SKM-1 (cell line): ENCODE results near the gene SSTR4.

Experiments
- DNase-seq: peaks from one replicate; lab custom pipeline; 2025; ENCODE audit not compliant: unreplicated experiment; lab: John Stamatoyannopoulos, UW

SSTR4 gene

GRCh38 chr20:23018432-23018831 is 16.7 kb upstream of the SSTR4 start:
- no peak for DNase-seq

DNA sequence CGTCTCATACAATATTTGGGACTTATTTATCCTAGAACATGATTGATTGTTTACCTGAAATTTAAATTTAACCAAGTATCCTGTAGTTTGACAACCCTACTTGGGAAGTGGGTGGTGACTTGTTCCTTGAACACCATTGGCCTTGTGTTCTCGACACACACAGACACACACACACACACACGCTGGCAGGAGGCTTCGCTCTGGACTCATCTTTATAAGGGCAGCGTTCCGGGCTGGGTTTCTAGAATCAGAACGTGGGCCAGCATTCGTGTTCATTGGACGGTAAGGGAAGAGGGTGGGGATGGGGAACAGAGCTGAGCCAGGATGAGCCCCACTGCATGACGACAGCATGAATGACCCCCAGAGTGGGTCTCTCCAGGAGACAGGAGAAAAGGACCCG is 16.2 kb upstream of the SSTR4 start:
- no peak for DNase-seq

DNA sequence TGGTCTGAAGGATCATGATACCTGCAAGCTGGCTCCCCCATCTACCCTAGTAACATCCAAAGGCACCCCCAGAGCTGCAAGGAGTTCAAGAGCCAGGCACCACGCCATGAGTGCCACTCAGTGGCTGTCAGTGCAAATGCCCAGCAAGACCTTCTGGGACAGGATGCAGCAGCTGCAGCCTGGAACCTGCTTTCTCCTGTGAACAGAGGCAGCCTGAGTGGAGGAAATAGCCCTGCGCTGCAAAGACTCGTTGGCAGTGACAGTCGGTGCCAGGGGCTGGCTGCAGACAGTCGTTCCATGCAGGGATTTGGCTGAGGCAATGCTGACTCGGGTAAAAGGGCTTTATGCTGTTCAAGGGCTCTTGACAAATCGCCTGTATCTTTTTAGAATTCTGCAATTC is 15.7 kb upstream of the SSTR4 start:
- DNase-seq = no peak

- DNase-seq = no peak
Measured at GRCh38 chr20:23020230-23021018, 14.7 kb upstream of the SSTR4 start.

GRCh38 chr20:23021541-23021940 is 13.6 kb upstream of the SSTR4 start:
- DNase-seq = no peak

DNA sequence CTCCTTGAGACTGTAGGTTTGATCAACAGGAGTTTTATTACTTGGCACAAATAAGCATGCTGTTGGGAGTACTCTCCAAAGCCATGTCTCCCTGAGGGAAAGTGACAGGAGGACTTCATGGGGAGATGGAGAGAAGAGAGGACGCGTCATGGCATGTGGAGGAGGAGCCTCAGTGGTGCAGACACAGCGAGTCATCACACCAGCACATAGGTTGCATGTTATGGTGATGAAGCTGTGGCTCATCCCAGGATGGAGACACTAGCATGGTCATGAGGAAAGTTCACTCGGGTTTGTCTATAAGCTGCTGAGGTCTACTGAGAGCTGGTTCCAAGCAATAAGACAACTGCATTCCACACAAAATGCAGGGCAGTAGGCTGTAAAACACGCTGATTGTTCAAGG is 13.2 kb upstream of the SSTR4 start:
- DNase-seq = no peak

GRCh38 chr20:23022849-23023248 is 12.3 kb upstream of the SSTR4 start:
- DNase-seq = no peak

- no peak for DNase-seq
Measured at GRCh38 chr20:23023621-23024177, 11.4 kb upstream of the SSTR4 start.

GRCh38 chr20:23024701-23025100 is 10.4 kb upstream of the SSTR4 start:
- DNase-seq = no peak

DNA sequence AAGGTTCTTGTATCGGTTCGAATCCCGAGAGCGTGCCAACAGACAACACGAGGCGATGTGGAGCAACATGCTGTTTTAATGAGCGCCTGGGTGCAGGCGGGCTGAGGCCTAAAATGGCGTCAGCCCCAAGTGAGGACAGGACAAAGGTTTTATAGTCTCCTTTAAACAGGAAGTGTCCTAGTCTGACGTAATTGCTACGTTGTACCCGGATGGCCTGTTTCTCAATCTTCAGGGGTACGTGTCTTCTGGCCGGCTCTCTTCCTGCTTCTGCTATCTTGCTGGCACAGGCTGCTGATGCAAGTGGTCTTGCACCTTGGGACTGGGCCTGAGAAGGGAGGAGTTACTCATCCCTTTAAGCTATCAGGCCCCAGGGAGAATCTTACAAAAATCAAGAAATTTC is 9.6 kb upstream of the SSTR4 start:
- peak; percentile 82 for DNase-seq

GRCh38 chr20:23027721-23028120 is 7.4 kb upstream of the SSTR4 start:
- DNase-seq = peak; percentile 76

- DNase-seq = no peak
Measured at GRCh38 chr20:23028392-23028791, 6.7 kb upstream of the SSTR4 start.

- no peak for DNase-seq
Measured at GRCh38 chr20:23029324-23029723, 5.8 kb upstream of the SSTR4 start.

GRCh38 chr20:23031346-23031745 is 3.8 kb upstream of the SSTR4 start:
- no peak for DNase-seq

GRCh38 chr20:23032056-23032749 is 2.9 kb upstream of the SSTR4 start:
- DNase-seq = no peak

DNA sequence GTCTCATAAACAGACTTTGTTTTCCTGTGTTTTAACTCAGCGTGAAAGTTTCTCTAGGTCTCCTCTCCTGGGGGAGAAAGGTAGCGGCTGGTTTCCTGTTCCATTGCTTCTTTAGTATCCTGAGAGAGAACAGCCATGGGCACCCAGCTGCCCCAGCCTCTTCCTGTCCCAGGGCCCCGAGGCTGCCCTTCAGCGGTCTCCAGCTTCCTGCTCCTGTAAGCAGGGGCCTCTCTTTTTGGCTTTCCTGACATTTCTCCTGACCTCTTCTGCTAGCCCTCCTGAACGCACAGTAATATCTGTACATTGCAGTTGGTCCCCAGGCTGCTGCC is 2.4 kb upstream of the SSTR4 start:
- no peak for DNase-seq

- DNase-seq = no peak
Measured at GRCh38 chr20:23033918-23034317, 1.2 kb upstream of the SSTR4 start.

DNA sequence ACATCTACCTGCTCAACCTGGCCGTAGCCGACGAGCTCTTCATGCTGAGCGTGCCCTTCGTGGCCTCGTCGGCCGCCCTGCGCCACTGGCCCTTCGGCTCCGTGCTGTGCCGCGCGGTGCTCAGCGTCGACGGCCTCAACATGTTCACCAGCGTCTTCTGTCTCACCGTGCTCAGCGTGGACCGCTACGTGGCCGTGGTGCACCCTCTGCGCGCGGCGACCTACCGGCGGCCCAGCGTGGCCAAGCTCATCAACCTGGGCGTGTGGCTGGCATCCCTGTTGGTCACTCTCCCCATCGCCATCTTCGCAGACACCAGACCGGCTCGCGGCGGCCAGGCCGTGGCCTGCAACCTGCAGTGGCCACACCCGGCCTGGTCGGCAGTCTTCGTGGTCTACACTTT is 619 bp downstream of the SSTR4 start:
- no peak for DNase-seq

DNA sequence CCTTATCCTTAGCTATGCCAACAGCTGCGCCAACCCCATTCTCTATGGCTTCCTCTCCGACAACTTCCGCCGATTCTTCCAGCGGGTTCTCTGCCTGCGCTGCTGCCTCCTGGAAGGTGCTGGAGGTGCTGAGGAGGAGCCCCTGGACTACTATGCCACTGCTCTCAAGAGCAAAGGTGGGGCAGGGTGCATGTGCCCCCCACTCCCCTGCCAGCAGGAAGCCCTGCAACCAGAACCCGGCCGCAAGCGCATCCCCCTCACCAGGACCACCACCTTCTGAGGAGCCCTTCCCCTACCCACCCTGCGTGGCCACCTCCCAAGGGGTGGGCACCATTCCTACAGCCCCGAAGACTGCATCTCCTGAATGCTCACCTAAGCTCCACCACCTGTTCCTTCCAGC is 1.3 kb downstream of the SSTR4 start:
- DNase-seq = no peak

DNA sequence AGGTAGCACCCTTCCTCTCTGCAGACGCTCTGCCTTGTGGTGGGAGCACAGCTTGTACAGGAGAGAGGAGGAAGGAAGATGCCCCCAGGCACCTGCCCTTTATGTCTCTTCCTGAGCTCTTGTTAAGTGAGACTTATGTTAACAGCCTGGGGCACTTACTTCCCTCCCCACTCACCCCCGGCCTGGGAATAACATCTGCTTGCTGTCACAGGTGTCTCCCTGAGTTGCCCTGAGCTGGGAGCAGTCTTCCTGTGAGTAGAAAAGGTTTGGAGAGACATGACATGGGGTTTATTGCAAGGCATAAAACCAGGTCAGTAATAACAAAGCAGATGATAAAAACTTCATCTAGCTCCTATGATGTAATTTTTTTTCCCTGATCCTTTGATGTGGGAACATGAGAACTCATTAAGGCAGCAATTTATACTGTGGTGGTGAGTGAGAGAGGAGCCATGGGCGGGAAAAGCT is 1.9 kb downstream of the SSTR4 start:
- no peak for DNase-seq

DNA sequence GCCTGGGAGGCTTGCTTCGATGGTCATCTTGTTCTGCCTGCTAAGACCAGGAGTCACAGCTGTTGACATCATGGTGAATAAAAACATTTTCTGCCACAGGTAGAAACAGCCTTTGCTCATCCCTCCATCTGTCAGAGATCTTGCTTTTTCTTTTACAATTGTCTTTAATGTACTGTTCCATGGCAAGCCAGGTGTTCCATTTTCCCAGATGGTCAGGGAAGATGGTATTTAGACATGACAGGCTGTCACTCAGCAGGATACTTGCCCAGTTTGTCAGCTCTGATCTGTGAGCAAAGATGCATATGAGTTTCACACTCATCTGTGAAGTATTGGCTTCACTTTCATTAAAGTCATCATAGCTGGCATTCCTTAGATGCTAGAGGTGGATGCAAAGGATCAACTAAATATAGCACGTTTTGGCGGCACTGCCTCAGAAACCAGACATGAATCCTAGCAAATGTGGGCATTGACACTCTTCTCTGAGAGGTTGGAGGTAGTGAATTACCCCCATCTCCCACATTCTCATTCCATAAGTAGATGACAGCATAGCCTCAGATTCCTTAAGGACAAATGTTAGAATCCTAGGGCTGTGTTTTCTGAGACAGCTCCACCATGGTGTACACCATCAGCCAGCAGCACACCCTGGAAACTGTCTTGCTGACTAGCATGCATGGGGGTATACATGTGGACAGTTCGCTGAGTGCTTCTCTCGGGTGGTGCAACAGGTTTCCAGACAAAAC is 4.2 kb downstream of the SSTR4 start:
- DNase-seq = no peak
